ENCODE results near the gene SLC35B2. TPM values are rescaled to one million over a fixed set of nuclear protein-coding genes. Genes with fewer than 3 reads are reported as not detected.

SLC35B2 gene
- total RNA-seq, 1 experiment from 2014 or later, result 28.9 TPM

GRCh38 chr6:44219053-44219814 lies 38.1 kb downstream of the SLC35B2 start (continued):
- TF ChIP-seq E2F5 (CRISPR knock-in tag; IDR thresholded peaks at IDR 0.05) (peak; percentile 76; the same call in 1 of the 2 replicates), ESRRA (CRISPR knock-in tag; IDR thresholded peaks at IDR 0.05; ENCODE audit: borderline replicate concordance) (0 out of 2 replicates have a peak, but pooled peaks have one; percentile 26), RELA (CRISPR knock-in tag; IDR thresholded peaks at IDR 0.05; ENCODE audit: borderline replicate concordance) (no peak), TCF7 (CRISPR knock-in tag; IDR thresholded peaks at IDR 0.05; ENCODE audit: low read depth) (no peak), MAX (CRISPR knock-in tag; IDR thresholded peaks at IDR 0.05) (peak; percentile 87), ZBTB21 (CRISPR knock-in tag; IDR thresholded peaks at IDR 0.05; ENCODE audit: borderline replicate concordance) (no peak), HMGXB4 (CRISPR knock-in tag; IDR thresholded peaks at IDR 0.05) (peak; percentile 17; the same call in 1 of the 2 replicates), PRRX2 (CRISPR knock-in tag; IDR thresholded peaks at IDR 0.05) (no peak), CTCF (IDR thresholded peaks at IDR 0.05) (no peak), IRF1 (CRISPR knock-in tag; IDR thresholded peaks at IDR 0.05) (no peak; the same call in 1 of the 2 replicates), FOXP1 (CRISPR knock-in tag; IDR thresholded peaks at IDR 0.05; ENCODE audit: borderline replicate concordance) (peak; percentile 67), JAZF1 (CRISPR knock-in tag; IDR thresholded peaks at IDR 0.05) (no peak), AR (CRISPR knock-in tag; IDR thresholded peaks at IDR 0.05) (no peak)

- ATAC-seq (peak; percentile 2), DNase-seq (ENCODE audit: low spot score) (peak; percentile 64)
- H3K27me3 Mint-ChIP-seq (ENCODE audit: low read depth), result no peaks in the 10 kb centered on the region
- H3K4me3 Mint-ChIP-seq, result peak overlapping the region; percentile 72
- peaks cover 46% of the 10 kb centered on the region for H3K4me1 Mint-ChIP-seq
- H3K9me3 Mint-ChIP-seq, result no peaks in the 10 kb centered on the region
- no peaks in the 10 kb centered on the region for H3K36me3 Mint-ChIP-seq
- H3K27ac Mint-ChIP-seq, result peak overlapping the region; percentile 99
- ChIA-PET CTCF (interaction anchor here (1.2 to 2.5 kb wide), 5 partner anchors 9 to 45 kb away, joined by 3 to 13 read pairs (median 5); no protein-coding TSS in a partner anchor), POLR2A (interaction anchor here (1.2 to 2.8 kb wide), 5 partner anchors 10 to 29 kb away, joined by 4 to 21 read pairs (median 8); partner anchors contain the start of gene HSP90AB1)
- no peak for TF ChIP-seq SMAD4 (CRISPR knock-in tag; IDR thresholded peaks at IDR 0.05)
- TF ChIP-seq AR (CRISPR knock-in tag; IDR thresholded peaks at IDR 0.05), result no peak
- TF ChIP-seq TCF7 (CRISPR knock-in tag; IDR thresholded peaks at IDR 0.05; ENCODE audit: low read depth), result no peak
- no peak; the same call in 1 of the 2 replicates for TF ChIP-seq RELA (CRISPR knock-in tag; IDR thresholded peaks at IDR 0.05; ENCODE audit: borderline replicate concordance)
- TF ChIP-seq FOXK1 (CRISPR knock-in tag; IDR thresholded peaks at IDR 0.05), result no peak
- TF ChIP-seq FOXP4 (CRISPR knock-in tag; IDR thresholded peaks at IDR 0.05), result peak; percentile 79; the same call in 1 of the 2 replicates
- no peak for TF ChIP-seq E2F5 (CRISPR knock-in tag; IDR thresholded peaks at IDR 0.05)
- TF ChIP-seq ZNF121 (CRISPR knock-in tag; IDR thresholded peaks at IDR 0.05), result peak; percentile 82; the same call in 1 of the 2 replicates
These were observed 39.8 kb downstream of the SLC35B2 start for GRCh38 chr6:44217332-44218143.
